ENCODE results near the gene UBE3C.

The UBE3C gene

GRCh38 chr7:157165987-157166386 lies 27.3 kb downstream of the UBE3C start:
- no peak overlapping the region for H3K4me3 ChIP-seq (ENCODE audit: low read depth, low read length)
- TF ChIP-seq CTCF (IDR thresholded peaks at IDR 0.05; ENCODE audit: borderline replicate concordance, insufficient read depth, low read depth, low read length), result no peak

GRCh38 chr7:157168571-157168970 lies 29.8 kb downstream of the UBE3C start:
- TF ChIP-seq CTCF (IDR thresholded peaks at IDR 0.05; ENCODE audit: borderline replicate concordance, insufficient read depth, low read depth, low read length), result no peak
- no peak overlapping the region for H3K4me3 ChIP-seq (ENCODE audit: low read depth, low read length)

- H3K4me3 ChIP-seq (ENCODE audit: low read depth, low read length), result no peak overlapping the region
- no peak for TF ChIP-seq CTCF (IDR thresholded peaks at IDR 0.05; ENCODE audit: borderline replicate concordance, insufficient read depth, low read depth, low read length)
Measured at GRCh38 chr7:157176771-157177170, 38.0 kb downstream of the UBE3C start.

GRCh38 chr7:157177333-157177982 lies 38.7 kb downstream of the UBE3C start:
- no peak overlapping the region for H3K4me3 ChIP-seq (ENCODE audit: low read depth, low read length)
- TF ChIP-seq CTCF (IDR thresholded peaks at IDR 0.05; ENCODE audit: borderline replicate concordance, insufficient read depth, low read depth, low read length), result no peak

- no peak for TF ChIP-seq CTCF (IDR thresholded peaks at IDR 0.05; ENCODE audit: borderline replicate concordance, insufficient read depth, low read depth, low read length)
- no peak overlapping the region for H3K4me3 ChIP-seq (ENCODE audit: low read depth, low read length)
Measured at GRCh38 chr7:157177983-157178381, 39.3 kb downstream of the UBE3C start.

- H3K4me3 ChIP-seq (ENCODE audit: low read depth, low read length), result no peak overlapping the region
- no peak for TF ChIP-seq CTCF (IDR thresholded peaks at IDR 0.05; ENCODE audit: borderline replicate concordance, insufficient read depth, low read depth, low read length)
Measured at GRCh38 chr7:157183832-157184231, 45.1 kb downstream of the UBE3C start.

GRCh38 chr7:157188091-157188665 lies 49.5 kb downstream of the UBE3C start:
- H3K4me3 ChIP-seq (ENCODE audit: low read depth, low read length), result no peak overlapping the region
- no peak for TF ChIP-seq CTCF (IDR thresholded peaks at IDR 0.05; ENCODE audit: borderline replicate concordance, insufficient read depth, low read depth, low read length)

Measured in GM12875 (cell line).